DMS114 treated with DMSO at 0.1 percent for 48 hours (cell line): ENCODE results near the gene PPARD.

ENCODE experiments used
- DNase-seq: peaks from one replicate; lab custom pipeline; 2025; ENCODE audit not compliant: unreplicated experiment; lab: John Stamatoyannopoulos, UW

PPARD gene

GRCh38 chr6:35354361-35355135 is 12.2 kb downstream of the PPARD start:
- no peak for DNase-seq

DNA sequence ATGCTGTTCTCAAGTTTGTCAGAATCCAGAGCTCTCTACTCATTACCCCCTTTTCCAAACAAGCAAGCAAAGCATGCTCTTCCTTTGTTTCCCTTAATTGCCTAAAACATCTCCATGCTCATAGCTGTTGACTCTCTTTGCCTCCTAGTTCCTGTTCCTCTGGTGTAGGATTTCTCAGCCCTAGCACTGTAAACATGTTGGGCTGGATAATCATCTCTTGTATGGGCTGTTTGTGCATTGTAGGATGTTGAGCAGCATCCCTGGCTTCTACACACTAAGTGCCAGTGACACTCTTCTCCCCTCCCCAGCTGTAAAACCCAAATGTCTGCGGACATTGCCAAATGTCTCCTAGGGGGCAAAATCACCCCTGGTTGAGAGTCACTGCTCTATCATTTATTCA is 14.0 kb downstream of the PPARD start:
- DNase-seq: no peak

DNA sequence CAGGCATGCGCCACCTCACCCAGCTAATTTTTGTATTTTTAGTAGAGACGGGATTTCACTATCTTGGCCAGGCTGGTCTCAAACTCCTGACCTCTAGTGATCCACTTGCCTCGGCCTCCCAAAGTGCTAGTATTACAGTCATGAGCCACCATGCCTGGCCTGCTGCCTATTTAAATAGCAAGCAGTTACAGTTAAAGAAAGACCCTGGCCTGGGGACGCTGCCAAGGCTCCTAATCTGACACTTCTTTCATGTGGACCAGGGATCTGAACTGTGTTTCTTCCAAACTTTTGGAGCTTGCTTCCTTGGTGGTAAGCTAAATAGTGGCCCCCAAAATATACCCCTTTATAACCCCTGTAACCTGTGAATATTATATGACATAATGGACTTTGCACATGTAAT is 15.3 kb downstream of the PPARD start:
- DNase-seq: no peak

- DNase-seq: no peak
Observed at GRCh38 chr6:35358086-35358485, 15.7 kb downstream of the PPARD start.

DNA sequence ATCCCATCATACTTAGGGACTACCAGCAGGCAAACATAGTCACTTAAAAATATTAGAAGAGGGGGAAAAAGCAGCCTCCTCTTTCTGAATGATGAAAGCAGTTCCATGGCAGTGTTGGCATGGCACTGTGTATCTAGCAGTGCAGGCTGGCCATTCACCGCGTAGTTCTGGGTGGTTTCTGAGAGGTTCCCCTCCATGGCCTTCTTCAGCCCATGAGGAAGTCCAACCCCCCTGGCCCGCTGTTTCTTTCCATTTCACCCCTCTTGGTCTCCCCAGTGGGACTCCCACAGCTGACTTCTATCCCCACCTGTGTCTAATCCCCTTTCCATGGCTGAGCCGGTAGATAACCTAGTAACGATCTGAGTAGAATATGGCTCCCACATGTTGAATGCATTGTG is 17.0 kb downstream of the PPARD start:
- DNase-seq: no peak

- DNase-seq: no peak
Observed at GRCh38 chr6:35359744-35360348, 17.5 kb downstream of the PPARD start.

DNA sequence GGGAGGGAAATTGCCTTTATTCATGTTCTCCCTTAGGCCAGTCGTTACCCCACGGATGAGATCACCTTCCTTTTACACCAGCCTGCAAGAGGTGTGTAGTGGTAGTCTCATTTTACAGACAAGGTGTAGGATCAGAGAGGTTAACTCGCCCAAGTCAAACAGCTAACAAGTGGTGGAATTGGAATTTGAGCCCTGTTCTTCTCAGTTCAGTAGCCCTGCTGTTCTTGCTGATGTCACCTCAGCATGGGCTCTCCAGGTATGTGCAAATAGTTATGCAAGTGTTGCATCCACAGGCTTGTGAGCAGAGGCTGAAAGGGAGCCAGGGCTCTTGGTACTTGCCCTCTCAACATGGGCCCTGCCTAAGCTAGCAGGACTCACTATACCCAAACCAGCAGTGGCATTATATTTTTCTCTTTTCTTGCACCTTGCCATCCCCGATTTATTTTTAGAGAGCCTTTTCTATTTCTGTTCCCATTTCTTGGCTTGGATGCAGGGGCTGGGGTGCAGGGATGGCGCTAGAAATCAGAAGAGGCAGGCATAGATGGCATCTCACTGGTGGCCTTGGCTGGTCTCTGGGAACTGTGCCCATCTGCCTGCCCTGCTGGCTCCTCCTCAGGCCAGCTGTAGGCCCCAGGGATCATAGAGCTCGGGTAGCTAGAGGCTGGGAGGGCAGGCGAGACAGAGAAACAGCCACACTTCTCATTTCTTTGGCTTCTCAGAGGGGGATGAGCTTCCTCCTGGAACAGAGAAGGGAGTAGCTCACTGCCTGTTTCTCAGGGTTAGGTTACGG is 18.2 kb downstream of the PPARD start:
- DNase-seq: no peak

GRCh38 chr6:35362200-35362599 is 19.8 kb downstream of the PPARD start:
- DNase-seq: no peak

DNA sequence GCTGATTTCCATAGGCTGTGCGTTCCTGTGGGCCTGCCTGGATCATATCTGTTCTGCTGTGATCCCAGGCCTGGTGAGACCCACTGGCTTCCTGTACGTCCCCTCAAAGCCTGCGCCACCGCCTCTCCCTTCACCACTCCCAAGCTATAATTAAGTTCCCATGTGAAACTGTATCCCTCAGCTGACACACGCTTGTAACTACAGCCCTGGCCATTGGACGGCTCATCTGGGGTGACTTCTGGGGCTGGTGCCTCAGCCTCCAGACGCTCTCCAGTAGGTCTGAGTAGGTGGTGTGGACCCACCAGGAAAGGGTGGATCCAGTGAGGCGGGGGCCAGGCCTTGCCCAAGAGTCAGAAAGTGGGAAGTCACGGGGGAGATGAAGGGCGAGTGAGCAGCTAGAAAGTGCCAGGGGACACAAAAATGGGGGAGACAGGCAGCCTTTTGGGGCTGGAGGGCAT is 21.0 kb downstream of the PPARD start:
- no peak for DNase-seq

DNA sequence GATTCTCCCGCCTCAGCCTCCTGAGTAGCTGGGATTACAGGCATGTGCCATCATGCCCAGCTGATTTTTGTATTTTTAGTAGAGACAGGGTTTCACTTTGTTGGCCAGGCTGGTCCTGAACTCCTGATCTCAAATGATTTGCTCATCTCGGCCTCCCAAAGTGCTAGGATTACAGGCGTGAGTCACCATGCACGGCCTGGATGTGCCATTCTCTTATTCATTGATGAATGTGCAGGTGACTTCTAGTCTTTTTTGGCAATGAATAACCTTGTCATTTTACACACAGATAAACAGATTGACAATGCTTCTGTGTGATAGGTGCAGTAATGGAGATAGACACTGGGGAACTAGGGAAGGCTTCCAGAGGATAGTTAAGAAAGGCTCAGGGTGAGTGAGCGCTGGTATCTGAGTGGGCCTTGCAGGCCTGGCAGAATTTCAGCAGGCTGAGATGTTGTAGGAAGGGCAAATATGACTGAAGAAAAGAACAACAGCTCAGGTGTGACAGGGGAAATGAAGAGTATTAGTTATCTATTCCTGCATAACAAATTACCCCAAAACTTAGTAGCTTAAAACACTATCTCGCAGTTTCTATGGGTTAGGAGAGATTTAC is 23.3 kb downstream of the PPARD start:
- DNase-seq: no peak

DNA sequence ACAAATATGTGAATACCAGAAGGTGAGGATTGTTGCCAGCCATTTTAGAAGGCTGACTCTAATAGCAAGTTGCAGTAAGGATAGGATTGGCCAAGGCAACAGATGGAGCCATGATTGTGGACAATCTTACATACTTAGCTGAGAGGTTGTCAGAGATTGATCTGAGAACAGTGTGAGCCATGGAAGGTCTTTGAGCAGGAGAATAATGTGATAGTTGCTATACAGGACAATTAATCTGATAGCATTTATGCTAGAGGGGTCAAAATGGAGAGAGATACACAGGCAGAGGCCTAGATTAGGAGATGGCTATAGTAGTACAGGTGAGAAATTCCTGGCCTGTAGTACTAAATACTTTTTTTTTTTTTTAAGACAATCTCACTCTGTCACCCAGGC is 23.8 kb downstream of the PPARD start:
- DNase-seq: no peak

DNA sequence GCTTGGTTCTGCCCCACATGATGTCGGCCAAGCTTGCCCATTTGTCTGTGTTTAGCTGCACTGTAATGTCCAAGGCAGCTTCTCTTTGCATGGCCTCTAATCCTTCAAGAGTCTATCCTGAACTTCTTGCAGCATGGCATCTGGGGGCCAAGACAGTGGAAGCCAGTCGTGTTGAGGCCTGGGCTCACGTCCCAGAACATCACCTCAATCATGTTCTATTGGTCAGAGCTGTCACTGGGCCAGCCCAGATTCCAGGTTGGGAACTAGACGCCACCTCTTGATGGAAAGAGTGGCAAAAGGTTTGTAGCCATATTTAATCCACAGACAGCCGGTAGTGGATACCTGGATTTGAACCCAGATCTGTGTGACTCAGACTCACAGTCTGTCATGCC is 25.3 kb downstream of the PPARD start:
- no peak for DNase-seq

DNA sequence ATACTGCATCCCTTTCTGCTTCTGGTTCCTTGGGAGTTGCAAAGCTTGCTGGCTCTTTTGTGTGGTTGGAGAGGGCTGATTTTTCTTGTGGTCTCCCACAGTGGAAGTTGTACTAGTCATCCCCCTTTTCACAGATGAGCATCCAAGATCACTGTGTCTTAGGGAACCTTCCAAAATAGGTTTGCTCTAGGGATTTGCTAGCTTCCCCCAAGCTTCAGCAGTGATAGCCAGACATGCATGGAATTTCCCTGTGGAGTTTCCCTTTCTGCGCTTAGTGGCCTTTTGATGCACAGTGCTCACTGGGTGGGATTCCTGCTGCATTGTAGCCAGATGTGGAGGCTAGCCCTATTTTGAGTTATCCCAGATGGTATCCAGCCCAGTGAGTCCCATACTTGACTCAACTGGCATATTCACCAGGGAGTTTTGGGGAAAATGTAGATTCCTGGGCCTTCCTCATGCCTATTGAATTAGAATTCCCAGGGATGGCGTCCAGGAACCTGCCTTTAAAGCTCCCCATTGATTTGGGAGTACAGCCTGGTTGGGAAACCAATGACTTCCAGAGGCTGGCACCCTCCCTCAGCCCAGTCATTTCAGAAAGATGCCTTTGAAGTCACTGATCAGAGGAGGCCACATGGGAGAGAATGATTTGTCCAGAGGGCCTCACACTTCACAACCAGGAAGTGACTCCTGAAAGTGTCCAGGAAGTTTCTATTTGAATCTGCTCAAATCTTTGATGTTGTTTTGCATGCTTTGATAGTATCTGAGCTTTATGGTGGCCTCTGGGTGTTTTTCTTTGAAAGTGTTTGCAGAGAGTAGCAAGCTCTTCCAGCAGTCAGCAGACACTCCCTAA is 25.9 kb downstream of the PPARD start:
- no peak for DNase-seq

- no peak for DNase-seq
Observed at GRCh38 chr6:35370124-35370741, 27.9 kb downstream of the PPARD start.

- DNase-seq: no peak
Observed at GRCh38 chr6:35370785-35371493, 28.6 kb downstream of the PPARD start.

GRCh38 chr6:35371494-35372262 is 29.3 kb downstream of the PPARD start:
- DNase-seq: no peak

DNA sequence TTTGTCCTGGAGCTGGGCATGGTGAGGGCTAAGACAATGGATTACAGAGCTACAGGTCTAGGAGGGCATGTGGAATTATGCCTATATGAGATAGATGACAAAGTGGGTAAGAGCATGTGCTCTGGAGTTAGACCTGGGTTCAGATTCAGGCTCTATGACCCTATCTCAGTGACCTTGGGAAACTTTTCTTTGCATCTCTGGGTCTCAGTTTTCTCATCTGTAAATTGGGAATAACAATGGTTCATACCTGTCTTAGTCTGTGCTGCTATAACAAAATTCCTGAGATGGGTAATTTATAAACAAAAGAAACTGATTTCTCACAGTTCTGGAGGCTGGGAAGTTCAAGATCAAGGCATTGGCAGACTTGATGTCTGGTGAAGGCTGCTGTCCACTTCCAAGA is 30.3 kb downstream of the PPARD start:
- no peak for DNase-seq

DNA sequence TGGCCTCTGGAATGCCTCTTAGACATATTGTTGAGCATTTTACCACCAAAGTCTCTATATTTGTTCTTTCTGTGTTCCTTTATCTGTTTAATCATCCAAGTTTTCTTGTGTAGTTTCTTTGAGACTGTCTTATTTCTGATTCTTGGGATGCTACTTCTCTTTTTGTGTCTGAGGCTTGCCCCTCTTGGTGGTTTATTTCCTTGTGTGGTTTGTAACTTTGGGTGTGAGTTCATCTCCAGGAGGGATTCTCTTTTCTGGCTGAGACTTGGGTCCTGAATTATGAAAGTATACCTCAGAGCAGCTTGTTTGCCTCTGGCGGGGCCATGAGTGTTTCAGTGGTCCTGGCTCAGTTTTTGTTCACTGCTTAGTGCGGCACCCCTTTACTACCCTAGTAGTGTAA is 33.9 kb downstream of the PPARD start:
- no peak for DNase-seq

DNA sequence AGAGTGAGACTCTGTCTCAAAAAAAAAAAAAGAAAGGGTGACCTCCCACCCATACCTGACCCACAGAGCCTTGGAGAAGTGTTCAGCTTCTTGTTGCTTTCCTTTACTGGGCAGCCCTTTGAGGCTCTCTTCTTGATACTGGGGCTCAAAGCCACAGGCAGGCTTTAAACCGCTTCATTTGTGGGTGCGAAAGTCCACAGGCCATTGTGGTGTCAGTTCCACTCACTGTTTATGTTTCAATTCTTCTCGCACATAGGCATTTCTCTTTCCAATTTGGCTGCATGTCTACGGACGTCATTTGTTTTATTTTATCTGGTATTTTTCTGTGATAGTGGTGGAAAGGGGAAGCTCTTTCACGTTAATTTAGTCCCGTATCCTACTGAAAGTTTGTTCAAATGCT is 34.6 kb downstream of the PPARD start:
- DNase-seq: no peak
